Measurements from ENCODE around the gene GNG12.

GRCh38 chr1:67861856-67862516 lies 28.7 kb upstream of the GNG12 start:
- TF ChIP-seq CTCF (IDR thresholded peaks at IDR 0.05 in 4 of 5, conservative IDR thresholded peaks at IDR 0.05 in 1 of 5) (no peak), POLR2A (IDR thresholded peaks at IDR 0.05) (no peak)
